ENCODE data around the gene P2RY6.

- TF ChIP-seq CTCF (conservative IDR thresholded peaks at IDR 0.05) (no peak), EZH2 (IDR thresholded peaks at IDR 0.05; ENCODE audit: low read depth) (no peak)
These were observed 42.7 kb upstream of the P2RY6 start for GRCh38 chr11:73229321-73229895.
